Cerebellar nuclear complex (tissue), 1 donor: ENCODE data around the gene IP6K2.
A peak's percentile ranks its signal among the peaks of the same experiment; 100 is the strongest.
"Not testable (repeated sequence)": the region's sequence is repeated elsewhere in the genome, so short reads cannot be mapped to it uniquely, and the experiment has no call there.

ENCODE experiments used
- DNase-seq, 2 experiments: peaks; one replicate each; lab custom pipeline; 2025; lab: John Stamatoyannopoulos, UW

Gene IP6K2

DNA sequence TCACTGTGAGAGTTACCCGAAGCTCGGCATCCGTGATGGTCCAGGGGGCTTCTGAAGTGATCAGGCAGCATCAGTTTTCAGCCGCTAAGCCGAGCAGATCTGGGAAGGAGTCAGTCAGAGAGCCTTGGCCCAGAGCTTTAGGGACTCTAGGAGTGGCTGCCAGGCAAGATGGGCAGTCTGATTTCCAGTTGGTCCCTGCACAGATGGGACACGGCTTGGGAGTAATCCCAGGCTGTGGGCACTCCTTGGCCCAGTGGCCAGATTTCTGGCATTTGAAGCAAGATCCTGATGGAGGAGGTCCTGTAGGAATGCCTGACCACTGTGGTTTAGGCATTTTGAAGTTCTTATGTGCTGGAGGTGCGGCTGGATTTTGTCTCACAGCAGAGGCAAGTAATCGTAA lies 10.5 kb upstream of the IP6K2 start:
- peak; percentile 46 to 79 for DNase-seq

DNA sequence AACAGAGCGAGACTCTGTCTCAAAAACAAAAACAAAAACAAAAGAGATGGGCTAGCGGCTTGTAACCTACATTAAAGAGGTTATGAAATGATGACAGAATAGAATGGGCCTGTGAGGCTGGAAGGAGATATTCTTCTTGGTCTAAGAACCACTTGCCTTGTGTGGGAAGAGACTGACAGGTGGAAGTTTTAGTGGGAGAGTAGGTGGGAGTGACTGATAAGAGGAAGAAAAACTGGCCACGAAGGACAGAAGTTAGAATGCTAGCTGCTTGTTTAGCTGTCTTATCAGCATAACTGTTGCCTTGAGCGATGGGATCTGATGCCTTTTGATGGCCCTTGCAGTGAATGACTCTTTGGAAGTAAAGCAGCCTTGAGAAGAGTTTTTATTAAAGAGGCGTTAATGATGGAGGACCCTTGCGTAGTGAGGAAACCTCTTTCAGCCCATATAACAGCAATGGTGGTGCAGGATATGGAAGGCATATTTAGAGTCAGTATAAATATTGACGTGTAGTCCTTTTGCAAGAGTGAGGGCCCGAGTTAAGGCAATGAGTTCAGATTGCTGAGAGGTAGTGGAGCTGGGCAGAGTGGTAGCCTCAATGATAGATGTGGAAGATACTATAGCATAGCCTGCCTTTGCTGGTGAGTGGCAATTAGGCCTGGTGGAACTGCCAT lies 8.3 kb upstream of the IP6K2 start:
- not testable (repeated sequence) for DNase-seq

DNA sequence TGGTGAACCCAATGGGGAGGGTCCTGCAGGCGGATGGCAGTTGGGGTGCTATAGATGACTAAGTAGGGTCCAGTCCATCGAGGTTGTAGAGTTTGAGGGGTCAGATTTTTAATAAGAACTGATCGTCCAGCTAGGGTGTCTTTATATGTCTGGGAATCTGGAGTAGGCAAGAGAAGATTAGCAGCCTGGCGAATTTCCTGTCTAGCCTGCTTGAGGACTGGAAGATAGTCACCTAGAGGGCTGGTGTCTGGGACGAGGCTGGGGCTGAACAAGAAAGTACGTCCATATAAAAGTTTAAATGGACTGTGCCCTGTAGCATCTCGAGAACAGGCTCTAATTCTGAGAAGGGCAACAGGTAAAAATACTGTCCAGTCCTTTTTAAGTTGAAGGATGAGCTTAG lies 6.7 kb upstream of the IP6K2 start:
- DNase-seq = no peak

DNA sequence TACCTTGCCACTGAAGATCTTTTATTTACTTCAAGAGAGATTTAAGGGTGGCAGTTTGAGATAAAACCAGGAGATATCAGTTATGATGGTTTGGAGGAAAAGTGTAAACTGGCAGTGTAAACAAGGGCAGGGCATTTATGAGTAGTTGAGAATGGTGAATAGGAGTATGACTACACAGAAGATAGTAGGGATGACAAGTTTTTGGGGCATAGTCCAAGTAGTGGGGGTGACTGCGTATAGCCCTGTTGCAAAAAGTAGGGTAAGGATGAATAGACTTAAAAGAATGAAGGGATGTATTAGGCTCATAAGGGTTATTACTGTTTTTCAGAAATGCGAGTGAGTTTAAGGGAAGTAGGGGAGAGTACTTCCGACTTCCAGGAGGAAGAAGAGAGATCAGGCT lies 6.3 kb upstream of the IP6K2 start:
- not testable (repeated sequence) for DNase-seq

DNA sequence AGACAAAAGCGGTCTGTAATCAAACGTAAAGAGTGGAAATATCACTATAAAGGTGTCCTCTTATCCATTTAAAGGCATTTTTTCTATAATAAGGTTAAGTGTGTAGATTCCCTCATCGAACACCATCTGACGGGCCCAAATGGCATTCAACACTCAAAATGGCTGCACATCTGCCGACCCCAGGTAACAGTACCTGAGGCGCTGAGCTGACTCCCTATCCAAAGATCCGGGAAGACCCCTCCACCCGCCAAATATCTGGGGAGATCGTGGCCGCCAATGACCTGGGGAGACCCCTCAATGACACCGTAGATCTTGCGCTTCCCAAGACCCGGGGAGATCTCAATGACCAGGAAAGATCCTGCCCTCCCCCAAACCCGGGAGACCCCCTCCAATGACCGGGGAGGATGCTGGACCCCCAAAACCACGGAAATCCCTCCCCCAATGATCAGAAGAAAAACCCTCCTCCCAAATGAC lies 476 bp downstream of the IP6K2 start:
- no peak for DNase-seq

DNA sequence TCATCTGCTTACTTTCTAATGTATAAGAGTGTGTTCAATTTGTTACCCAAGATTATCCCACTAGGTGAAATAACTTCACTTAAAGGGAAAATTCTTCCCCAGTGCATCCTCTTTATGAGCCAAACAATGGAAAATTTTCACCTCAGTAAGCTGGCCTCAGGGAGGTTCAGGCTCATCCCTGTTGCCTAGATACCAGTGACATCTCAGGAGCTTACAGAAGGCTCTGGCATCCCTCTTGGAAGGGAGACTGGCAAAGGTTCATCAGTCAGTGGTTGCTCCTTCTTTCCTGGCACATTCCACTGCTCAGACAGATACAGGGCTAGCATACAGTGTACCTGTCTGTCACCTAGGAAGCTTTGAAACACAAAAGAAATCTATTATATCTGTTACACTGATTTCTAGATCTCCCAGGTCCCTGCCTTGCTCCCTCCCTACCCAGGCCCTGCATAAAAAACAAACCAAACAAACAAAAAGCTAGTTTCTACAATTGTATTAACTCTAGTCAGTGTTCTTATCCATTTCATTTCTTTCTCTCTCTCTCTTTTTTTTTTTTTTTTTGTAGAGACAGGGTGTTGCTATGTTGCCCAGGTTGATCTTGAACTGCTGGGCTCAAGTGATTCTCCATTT lies 1.7 kb downstream of the IP6K2 start:
- DNase-seq = peak; percentile 97 to 98

DNA sequence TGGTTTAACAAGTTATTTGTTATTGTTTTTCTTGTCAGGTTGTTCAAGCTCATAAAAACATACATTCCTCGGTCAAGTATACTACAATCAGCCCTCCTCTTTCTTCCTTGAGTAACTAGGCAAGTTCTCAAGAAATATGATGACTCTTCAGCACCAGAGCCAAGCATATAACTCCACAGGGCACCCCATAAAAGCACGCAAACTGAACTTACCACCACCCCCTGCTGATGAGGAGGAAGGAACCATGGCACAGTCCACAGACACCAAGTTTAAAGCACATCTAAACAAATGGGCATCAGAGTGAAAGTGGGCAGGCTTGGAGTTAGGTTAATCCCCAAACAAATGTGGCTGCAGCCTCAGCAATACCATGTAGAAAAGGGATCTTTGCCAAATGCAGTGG lies 5.3 kb downstream of the IP6K2 start:
- no peak for DNase-seq

DNA sequence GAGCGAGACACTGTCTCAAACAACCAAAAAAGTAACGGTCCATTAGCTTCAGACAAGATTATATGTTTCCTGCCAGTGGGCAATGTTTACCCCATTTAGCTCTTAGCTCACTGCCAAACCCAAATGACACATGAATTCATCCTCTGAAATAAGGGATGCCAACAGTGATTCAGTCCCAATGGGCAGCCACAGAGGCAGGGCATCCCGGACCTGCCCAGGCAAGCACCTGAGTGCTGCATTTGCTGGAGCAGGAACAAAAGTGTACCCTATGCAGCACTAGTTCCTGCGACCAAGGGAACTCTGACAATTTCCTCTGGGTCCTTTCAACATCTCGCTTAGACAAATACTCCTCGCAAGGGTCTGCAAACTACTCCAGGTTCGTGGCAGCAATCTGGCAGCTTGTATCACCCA lies 8.0 kb downstream of the IP6K2 start:
- DNase-seq = no peak

DNA sequence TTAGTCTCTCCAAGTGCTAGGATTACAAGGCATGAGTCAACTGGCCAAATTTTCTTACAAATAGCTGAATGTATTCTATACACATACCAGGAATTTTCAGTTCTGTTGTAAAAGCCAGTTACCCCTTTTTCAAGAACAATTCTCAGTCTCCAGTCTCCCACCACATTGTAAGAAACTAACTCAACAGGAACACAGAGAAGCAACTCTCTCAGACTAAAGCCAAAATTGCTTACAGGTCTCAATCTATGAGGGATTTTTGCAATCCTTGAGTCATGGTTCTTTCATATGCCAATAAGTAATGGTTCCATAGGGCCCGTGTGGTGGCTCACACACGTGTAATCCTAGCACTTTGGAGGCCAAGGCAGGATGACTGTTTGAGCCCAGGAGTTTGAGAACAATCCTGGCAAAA lies 8.5 kb downstream of the IP6K2 start:
- no peak for DNase-seq

DNA sequence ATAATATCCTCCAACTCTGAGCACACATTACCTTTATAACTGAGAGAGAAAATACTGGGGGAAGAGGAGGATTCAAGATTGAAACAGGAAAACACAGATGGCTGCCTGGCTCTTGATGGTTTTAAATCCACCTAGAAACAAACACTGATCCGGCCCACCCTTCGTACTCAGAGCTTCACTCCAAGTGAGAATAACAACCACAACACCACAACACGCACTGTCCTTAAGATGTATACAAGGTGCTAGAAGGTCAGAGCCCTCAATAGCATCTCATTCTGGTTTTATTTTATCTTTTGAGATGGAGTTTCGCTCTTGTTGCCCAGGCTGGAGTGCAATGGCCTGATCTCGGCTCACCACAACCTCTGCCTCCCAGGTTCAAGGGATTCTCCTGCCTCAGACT lies 9.9 kb downstream of the IP6K2 start:
- DNase-seq = no peak

DNA sequence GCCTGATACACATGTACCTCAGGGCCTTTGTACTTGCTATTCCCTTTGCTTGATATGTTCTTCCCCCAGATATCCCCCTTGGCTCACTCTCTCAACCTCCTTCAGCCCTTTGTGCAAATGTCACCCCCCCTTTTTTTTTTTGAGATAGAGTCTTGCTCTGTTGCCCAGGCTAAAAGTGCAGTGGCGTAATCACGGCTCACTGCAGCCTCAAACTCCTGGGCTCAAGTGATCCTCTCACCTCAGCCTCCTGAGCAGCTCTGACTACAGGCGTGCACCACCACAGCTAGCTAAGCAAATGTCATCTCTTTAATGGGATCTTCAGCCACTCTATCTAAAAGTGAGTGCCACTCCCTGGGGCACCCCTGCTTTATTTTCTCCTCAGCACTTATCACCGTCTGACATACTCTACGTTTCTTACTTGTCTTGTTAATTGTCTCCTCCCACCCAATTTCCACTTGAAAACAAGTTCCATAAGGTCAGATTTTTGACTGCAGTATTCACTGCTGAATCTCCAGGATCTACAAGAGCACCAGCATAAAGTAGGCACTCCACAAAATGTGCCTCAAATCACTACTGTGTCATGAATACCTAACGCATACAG lies 14.6 kb downstream of the IP6K2 start:
- DNase-seq = no peak

DNA sequence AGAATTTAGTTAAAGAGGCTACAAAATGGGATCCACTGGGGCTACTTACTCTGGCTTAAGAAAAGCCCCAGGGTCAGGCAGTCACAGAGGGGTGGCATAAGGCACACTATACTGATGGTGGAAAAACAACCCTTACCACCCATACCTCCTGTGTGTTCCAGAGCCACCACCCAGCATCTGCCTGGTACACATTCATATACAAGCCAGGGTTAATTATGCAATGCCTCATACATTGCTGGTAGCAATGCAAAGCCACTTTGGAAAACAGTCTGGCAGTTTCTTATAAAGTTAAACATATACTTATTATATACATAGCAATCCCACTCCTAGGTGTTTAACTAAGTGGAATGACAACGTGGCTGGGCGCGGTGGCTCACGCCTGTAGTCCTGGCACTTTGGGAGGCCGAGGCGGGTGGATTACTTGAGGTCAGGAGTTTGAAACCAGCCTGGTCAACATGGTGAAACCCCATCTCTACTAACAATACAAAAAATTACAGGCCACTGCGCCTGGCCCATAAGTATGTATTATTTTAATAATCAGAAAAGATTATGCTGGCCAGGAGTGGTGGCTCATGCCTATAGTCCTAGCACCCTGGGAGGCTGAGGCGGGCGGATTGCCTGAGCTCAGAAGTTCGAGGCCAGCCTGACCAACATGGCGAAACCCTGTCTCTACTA lies 16.2 kb downstream of the IP6K2 start:
- no peak for DNase-seq

DNA sequence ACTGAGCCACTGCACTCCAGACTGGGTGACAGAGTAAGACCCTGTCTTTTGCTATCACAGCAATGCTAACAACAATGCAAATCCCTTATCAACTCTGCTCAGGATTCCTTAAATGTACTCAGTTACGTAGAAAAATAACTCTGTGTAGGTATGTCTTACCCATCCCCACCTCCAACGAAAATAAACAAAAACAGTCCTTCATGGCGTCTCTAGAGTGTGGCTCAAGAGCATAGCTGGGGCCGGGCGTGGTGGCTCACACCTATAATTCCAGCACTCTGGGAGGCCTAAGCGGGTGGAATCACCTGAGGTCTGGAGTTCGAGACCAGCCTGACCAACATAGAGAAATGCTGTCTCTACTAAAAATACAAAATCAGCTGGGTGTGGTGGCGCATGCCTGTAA lies 18.1 kb downstream of the IP6K2 start:
- DNase-seq = no peak

DNA sequence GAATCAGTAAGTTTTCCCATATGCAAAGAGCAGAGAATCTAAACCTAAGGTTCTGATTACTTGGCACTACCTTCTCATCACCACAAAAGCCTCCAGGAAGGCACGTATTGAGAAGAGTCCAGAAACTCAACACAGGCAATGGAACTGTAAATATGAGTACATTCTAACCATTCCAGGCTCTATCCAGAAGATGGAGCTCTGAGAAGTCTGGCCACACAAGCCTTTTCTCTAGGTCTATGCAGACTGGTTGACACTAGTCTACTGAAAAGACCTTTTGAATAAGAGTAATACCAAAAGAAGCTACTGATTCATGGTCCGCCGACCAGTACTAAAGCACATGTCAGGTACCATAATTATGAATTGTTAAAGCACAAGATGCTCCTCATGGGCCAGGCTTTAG lies 19.1 kb downstream of the IP6K2 start:
- DNase-seq = no peak

DNA sequence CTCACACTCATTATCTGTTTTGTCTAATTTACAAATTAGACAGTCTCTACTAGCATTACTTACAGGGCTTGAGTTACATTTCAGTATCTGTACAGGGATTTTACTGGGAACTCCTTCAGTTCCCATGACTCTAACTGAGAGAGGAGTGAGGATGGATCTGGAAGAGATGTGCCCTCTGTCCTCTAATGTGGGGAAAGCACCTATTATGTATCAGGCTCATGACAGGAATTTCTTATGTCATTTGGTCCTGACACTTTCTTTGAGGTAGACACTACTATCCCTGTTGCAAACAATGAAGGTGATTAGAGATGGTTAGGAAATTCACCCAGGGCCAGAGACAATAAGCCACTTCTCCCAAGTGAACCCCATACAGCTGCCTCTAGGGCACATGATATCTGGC lies 20.4 kb downstream of the IP6K2 start:
- DNase-seq = no peak

DNA sequence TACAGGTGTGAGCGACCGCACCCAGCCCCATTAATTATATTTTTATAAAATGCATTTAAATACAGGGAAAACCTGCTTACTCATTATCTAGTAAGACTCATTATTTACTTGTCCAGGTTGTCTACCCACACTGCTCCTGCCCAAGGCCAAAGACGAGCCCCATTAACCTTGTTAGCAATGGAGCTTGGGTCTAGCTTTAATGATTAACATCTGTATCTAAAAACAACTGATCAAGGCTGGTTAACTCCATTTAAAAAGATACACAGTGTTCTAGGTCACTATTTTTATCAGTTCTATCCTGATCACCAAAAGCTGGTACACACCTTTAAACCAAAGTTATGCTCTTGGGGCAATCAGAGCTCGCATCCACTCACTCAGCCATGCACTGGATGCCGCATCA lies 20.9 kb downstream of the IP6K2 start:
- no peak for DNase-seq

DNA sequence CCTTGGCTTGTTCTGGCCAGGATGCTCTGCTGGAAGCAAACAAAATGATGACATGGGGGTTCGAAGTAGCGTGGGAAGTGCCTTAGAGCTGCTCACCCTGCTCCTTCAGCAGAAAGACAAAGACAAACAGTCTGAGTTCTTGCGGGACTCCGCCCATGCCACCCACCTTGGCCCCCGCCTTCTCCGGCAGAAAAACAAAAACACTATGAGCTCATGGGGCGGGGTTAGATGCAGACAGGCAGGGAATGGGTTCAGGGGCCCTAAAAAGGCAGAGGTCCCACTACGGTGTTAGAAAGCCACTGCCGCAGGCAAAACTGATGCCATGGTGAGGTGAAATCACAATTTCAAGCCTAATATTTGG lies 21.6 kb downstream of the IP6K2 start:
- no peak for DNase-seq

DNA sequence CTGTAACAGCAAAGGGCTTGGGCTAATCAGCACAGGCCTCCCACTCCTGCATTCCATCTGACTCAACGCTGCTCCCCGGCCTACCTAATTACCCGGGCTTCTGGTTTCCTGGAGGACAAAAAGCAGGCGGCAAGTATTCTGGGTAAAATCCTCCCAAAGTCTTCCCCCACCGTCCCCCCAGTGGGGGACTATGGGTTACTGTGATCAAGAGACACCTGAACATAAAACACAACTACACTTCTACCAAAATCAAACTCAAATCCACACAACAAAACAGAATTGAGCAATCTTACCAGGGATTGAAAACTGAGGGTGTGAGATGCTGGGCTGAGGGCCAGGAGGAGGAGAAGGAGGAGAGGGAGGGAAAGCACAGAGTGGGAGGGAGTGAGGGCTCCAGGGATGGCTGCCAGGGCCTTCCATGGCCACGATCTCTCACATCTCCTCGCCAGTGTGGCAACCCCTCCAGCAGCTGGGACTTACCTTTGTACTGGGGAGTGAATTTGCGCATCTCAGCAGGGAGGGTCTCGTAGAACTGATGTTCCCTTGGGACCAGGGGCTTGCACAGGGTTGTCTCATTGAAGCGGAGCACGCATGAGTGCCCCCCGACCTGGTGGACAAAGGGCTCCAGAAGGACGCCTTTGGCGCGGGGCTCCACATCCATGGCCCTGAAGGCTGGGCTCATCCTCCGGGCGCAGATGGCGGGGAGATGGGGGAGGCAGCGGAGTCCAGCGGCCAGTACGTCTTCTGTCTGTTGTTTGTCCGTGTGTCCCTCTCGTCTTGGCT lies 22.2 kb downstream of the IP6K2 start:
- DNase-seq = no peak

DNA sequence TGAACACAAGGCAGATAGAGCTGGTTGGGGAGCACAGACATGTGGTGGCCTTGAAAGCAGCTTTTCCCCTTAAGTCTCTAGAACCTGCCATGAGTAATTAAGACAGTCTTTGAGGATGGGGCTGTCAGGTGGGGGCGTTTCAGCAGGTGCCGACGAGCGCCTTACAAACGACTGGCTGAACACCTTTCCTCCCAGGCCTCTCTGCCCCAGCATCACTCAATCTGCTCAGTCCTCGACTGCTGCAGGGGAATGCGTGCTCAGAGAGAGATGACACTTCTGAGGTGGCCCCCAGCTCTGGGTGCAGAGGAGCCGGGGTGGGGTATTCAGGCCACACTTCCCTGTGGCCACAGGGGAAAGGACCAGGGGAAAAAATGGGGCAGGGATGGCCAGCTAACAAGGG lies 23.2 kb downstream of the IP6K2 start:
- DNase-seq = no peak

DNA sequence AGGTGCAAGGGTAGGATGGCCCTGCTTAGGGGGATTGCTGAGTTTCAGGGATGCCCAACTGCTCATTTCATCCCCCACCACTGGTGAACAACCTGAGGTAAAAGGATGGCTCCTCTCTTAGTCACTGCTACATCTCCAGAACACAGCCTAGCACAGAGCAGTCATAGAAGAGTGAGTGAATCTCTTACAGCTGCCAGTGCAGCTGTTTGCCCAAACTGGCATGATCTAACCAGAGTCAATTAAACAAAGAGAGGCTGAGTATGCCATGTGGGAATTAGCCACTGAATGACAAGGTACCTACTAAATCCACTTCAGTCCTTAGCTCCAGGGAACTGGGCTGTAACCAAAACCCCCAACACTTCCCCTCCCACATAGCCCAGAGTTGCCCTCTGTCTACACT lies 24.5 kb downstream of the IP6K2 start:
- DNase-seq = no peak

DNA sequence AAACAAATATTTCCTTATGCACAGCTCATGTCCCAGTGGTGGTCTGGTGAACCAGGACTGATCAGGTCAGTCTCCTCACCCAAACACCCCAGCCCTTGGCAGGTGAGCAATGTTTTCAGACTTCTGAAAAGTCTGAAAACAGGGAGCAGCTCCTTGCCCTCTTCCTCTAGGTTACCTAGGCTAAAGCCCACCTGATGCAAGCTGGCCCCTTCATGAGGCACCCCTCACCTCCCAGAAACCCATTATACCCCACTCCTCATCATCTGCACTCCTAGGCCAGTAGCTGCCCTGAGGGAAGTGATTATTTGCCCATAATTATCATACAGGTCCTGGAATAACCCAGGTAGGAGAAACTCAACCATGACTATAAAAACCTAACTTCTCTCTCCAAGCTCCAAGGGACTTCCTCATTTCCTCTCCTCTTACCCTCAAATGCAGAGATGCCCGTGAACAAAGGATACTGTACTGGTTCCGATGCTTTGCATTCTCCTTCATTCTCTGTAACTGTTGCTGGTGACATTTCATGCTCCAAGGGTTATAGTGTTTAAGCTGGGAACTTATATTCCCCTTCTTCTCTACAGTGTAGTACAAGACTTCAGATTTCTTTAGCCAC lies 26.1 kb downstream of the IP6K2 start:
- no peak for DNase-seq

DNA sequence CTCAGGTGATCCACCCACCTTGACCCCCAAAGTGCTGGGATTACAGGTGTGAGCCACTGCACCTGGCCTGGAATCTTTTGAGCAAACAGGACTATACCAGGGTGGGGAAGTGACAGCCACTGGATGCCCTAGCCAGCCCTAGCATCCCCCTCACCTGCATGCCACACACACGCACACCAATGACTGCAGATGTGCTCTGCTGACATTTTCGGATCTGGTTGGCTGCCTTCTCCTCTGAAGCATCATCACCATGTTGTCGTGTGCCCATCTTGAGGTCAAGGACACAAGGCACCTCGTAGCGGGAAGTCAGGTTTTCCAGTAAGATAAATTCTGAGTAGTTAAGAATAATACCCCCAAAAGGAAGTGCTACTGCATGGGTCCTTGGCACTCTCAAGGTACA lies 27.6 kb downstream of the IP6K2 start:
- DNase-seq = no peak
